HG03039 (cell line): ENCODE results near the gene GRID2.

Source experiments
- ATAC-seq: cut with Tn5 transposase; IDR thresholded peaks from one replicate; pipeline ENCODE4 v1.9.1; 2021; ENCODE audit warnings: mild to moderate bottlenecking, moderate library complexity; ENCODE audit not compliant: unreplicated experiment

GRID2 gene

DNA sequence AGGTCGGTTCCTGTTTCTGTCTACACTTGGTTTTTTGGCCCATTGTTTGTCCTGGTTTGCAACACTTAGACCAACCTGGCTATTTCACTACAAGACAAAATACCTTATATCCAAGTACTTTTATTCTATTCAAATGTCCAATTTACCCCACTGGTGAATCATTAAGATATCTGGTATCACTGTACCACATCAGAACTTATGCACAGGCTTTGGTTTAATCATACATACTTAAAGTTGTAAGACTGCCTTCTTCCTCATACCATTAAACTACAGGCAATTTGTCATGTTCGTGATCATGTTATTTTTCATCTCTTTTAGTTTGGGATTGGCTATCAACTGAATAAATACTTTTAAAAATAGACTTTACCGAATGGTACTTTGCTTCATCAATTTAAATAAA, 1471.8 kb downstream of the GRID2 start:
- ATAC-seq: no peak

DNA sequence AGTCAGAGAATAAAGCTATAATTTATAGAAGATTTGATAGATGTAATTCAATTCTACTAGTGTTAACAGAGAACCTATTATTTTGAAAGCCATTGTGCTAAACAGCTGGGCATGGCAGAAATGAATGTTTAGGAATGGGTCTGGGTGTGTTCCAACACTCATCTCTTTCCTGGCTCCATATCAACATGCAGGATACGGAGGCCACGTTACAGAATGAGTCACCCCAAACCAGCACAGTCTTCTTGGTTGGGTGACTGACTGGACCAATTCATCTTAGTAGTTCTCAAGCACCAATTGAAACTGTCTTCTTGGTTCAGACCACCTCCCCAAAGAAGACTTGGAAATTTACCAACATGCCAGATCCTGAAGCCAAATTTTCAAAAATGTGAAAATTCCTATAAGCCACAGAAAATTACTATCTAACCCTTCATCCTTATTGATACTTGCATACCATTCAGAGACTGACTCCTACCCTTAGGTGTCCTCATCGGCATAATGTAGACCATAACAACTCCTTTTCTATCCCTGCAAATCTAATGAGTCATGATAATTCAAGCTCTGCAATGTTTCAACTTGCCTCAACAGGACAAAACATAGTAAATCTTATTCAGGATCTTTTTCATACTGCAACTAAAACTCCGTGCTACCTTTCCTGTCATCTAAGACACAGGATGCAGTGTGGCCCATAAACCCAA, 1472.8 kb downstream of the GRID2 start:
- no peak for ATAC-seq

DNA sequence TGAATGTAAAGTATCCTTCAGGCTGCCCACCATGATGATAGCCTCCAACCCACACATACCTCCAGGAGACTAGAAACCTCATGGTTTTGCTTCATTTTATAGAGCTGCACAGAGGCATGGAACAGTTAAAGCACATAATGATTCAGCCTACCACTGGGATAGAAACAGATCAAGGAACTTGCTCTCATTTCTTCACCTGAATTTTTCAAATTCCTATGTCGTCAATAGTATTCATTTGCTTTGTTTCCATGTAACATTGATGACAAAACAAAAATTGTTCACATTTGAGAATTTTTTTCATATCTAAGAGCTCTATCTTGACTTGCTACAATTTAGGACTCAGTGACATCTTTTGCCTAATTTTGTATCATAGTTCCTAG, 1473.3 kb downstream of the GRID2 start:
- ATAC-seq: no peak

DNA sequence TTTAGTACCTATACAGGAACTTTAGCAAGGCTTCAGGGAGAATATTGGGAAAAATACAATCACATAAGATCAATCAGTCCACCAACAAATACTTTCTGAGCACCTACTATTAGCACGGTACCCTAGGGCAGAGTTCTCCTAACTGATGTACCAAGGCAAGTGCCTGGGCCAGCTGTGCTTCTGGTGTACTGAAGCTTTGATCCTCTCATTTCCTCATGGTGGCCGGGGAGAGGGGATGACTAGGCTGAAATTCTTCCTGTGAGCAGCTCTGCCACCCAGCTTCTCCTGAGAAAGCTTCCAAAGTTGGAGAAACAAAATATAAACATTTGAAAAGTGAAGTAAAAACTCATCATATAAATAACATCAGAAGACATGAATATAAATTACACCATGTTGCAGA, 1475.5 kb downstream of the GRID2 start:
- ATAC-seq: no peak

DNA sequence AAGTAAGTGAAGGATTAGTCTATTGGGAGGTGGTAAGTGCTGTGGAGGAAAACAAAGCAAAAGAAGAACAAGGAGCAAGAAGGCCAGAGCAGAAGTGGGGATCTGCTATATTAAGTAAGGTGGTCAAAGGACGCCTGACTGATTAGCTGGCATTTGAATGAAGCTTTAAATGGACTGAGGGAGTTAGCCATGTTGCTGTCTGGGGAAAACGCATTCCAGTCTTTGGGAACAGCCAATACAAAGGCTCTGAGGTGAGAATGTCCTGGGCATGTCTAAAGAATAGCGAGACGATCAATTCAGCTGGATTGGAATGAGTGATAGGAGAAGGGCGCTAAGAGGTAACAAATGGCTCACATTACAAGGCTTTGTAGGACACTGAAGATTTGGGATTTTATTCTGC, 1476.3 kb downstream of the GRID2 start:
- ATAC-seq: no peak

DNA sequence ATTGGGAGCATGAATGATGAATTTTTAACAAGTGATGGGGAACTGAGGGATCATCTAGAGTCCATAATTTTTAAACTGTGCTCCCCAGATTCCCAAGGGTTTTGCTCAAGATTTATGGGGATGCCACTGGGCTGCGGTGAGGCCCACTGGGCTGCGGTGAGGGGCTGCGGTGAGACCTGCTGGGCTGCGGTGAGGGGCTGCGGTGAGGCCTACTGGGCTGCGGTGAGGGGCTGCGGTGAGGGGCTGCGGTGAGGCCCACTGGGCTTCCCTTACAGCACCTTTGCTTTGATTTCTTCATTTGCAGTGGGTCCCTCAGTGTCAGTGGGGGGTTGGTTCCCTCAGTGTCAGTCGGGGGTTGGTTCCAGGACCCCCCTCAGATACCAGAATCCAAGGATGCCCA, 1477.4 kb downstream of the GRID2 start:
- no peak for ATAC-seq

DNA sequence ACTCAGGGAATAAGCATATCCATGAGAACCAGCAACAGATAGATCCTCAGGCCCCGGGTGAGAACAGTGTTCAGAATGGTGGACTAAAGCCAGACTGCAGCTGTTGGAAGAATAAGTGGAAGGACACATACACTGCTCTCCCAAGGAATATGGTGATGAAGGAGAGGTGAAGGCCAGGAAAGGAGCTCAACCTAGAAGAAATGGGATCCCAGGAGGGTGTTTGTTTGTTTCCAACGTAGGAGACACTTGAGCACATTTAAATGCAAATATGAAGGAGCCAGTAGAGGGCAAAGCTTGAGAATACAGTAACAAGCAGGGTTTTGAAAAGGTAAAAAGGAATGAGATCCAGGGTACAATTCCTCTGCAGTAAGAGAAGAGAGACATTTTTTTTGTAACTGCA, 1482.4 kb downstream of the GRID2 start:
- no peak for ATAC-seq

DNA sequence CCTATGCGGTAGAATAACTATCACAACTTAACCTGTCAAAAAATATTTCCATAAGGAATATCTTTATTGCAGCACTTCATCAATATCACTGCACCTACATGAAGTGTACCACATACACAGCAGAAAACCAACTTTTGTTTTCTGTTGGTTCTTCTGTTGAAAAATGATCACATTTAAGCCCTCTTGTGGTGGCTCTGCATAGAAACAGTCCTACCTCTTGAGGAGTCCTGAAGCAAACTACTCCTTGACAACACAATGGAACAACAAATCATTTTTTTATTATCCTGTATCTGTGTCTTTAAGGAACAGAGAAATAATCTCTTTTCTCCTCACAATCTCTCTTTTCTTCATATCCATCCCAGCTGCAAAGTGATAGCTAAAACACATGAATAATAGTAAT, 1484.9 kb downstream of the GRID2 start:
- ATAC-seq: no peak

DNA sequence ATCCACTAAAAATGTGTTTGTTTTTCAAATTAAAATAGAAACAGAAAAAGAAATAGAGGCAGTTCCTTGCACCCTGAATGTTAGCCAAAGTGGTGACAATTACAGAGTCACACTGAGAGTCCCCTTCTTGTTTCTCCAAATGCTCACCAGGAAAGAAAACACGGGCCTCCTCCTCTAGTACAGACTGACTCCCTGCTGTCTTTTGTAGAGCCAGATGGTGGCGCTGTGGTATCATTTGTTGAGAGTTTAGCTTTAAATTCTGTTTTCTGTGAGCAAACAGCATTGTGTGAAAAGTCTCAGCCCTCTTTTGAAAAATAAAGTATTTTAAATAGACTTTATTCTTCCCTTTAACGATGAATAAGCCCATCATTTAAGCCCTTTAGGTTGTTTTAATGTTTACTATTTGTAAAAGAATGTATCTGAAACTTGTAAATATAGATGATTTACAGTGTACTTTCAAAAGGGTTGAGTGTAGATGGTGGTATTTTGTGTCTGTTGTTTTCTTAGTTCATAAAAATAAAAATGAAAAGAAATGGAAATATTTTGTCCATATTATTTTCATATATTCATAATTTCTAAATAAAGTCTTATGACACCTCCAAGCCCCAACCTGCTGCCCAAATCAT, 1487.9 kb downstream of the GRID2 start:
- peak; percentile 77 for ATAC-seq

DNA sequence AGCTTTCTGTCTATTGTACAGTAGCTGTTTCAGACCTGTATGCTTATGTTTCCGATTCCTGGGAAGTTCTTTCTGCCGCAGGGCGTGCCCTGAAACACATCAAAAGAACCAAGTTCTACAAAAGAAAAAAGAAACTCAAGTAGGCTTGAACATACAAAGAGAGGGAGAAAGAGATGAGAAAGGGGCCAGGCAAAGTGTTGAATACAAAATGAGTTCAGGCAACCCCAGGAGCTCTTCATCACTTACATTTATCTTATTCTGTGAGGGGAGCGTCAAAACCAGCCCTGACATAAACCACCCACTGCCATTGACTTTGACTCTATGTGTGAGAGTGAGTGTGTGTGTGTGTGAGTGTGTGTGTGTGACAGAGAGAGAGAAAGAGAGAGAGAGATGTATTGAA, 1498.3 kb downstream of the GRID2 start:
- ATAC-seq: no peak

DNA sequence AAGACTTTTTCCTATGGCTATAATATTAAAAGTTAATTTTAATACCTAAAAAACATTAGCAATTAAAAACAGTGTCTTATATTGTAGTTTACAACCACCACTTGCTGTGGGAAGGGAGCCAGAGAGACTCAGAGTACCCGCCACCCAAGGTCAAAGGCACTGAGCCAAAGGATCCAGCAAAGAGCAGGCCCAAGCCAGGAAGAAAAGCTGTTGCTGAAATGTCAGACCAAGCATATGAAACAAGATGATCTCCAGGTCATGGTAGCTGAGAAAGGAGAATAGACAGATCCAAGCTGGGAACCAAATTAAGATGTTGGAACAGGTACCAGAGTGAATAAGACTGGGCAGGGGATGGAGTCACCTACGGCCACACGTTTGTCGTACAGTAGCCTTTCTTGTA, 1506.0 kb downstream of the GRID2 start:
- no peak for ATAC-seq

DNA sequence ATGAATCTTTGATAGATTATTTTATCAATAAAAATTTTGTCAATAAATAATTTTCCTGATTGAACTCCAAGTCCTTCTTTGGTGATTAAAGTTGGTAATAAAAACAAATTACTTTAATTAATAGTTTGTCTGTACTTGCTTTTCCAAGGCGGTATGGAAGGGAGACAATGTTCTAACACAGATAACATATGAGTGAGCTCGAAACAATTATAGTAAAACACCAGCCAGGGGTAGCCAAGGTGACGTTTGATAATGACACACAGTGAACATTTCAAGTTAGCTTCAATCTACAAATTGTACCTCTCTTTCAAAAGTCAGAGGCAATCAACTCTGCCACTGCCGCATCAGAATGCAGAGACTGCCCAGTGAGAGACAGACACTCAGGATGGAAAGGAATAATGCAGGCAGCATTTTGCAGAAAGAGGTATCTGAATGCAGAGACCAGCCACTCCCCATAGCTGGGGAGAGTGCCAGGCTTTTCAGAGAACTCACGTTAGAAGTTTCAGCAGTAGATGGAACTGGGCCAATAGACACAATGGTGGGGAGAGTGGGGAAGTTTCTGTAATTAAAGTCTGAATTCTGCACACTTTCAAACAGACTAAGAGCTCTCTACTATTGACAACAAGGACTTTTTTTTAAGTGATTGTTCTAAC, 1506.7 kb downstream of the GRID2 start:
- no peak for ATAC-seq

DNA sequence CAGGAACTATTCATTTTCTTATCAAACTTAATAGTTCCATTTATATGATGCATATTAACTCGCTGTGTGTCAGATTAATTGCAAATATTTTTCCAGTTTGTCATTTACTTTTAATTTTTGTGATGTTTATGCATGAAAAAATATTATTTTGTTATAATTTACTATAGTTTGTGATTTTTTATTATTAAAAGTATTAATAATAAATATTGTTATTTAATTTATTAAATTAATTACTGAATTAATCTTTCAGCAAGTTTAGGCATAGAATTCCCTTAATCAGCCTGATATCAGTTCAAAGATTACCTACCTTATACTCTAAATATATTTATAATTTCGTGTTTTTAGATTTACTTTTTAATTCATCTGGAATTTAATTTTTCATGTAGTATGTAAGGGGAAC, 1509.3 kb downstream of the GRID2 start:
- ATAC-seq: no peak

DNA sequence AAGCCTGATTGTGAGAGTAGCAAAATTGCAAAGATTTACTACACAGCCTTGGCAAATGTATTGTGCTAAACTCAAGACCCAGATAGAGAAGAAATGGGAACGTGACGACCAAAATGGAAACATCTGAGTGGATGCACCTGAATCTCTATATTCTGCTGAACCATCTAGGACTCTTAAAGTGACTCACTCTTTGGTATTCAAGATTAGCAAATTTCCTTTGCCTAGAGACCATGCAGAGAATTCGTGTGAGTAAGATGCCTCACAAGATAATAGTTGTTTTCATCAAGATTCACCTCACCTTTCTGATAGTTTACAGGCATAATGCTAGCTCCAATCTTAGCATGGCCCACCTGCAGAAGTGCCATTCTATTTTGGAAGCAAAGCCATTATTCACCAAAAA, 1510.4 kb downstream of the GRID2 start:
- no peak for ATAC-seq

DNA sequence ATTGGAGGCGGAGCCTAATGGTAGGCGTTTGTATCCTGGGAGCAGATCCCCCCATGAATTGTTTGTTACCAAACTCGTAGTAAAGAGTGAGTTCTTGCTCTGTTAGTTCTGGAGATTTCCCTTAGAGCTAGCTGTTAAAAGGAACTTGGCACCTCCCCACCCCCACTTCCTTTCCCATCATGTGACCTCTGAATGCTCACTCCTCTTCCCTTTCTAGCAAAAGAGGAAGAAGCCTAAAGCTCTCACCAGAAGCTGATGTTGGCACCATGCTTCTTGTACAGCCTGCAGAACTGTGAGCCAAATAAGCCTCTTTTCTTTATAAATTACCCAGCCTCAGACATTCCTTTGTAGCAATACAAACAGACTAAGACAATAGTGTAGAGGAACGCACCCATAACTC, 1511.0 kb downstream of the GRID2 start:
- no peak for ATAC-seq
